ENCODE data around the gene MAPT.

DNA sequence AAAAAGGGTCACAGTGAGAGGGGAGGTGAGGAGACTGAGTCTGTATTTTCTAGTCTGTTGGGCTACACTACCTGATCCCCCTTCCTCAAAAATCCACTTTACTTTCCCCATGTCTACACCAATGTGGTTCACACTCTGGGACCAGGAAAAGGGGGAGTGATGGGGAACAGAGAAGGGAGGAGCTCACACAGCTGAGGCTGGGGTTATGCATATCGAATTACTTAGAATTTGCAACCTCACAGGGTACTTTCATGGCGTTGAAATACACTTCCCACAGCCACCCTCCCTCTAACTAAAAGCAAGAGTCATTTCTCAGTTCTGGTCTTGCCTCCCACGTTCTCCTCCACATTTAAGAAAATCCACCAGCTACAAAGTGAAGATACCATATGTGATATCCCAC lies 14.1 kb downstream of the MAPT start:
- no peak for TF ChIP-seq EP300 (IDR thresholded peaks at IDR 0.05; ENCODE audit: low read depth in 2 of 2, low read length in 2 of 2)
- TF ChIP-seq EP300 (CRISPR knock-in tag; IDR thresholded peaks at IDR 0.05; ENCODE audit: borderline replicate concordance): no peak
- no peak for TF ChIP-seq CTCF (CRISPR knock-in tag; IDR thresholded peaks at IDR 0.05)
- TF ChIP-seq SOX6 (IDR thresholded peaks at IDR 0.05): no peak
- TF ChIP-seq SOX6 (CRISPR knock-in tag; IDR thresholded peaks at IDR 0.05): no peak
- TF ChIP-seq POLR2A (IDR thresholded peaks at IDR 0.05; ENCODE audit: insufficient read depth in 1 of 2, low read depth in 2 of 2, low read length in 2 of 2): no peak
- no peak for TF ChIP-seq REST (IDR thresholded peaks at IDR 0.05; ENCODE audit: borderline replicate concordance in 1 of 2, low read depth in 1 of 2, low read length in 2 of 2)
- no peak for TF ChIP-seq ONECUT2 (CRISPR knock-in tag; IDR thresholded peaks at IDR 0.05)
- TF ChIP-seq CHD4 (IDR thresholded peaks at IDR 0.05; ENCODE audit: borderline replicate concordance, low read length): no peak
- TF ChIP-seq ZNF350 (CRISPR knock-in tag; IDR thresholded peaks at IDR 0.05; ENCODE audit: borderline replicate concordance, low read depth): no peak
- no peak for TF ChIP-seq MTF1 (CRISPR knock-in tag; IDR thresholded peaks at IDR 0.05)

Data from HepG2 (cell line).